HUES48 (cell line): ENCODE measurements around the gene FAM20C.

Experiments
- H3K27ac ChIP-seq: one replicate; pipeline ENCODE4 v1.7.0; 2013; ENCODE audit warnings: low read depth, low read length, inconsistent platforms
- H3K27me3 ChIP-seq: 2 replicates; pipeline ENCODE4 v1.6.1; 2013; ENCODE audit warnings: mild to moderate bottlenecking, low read length; ENCODE audit not compliant: control insufficient read depth, insufficient read depth
- H3K36me3 ChIP-seq: 2 replicates; pipeline ENCODE4 v1.6.1; 2013; ENCODE audit warnings: low read length; ENCODE audit not compliant: control insufficient read depth, insufficient read depth
- H3K4me1 ChIP-seq: 2 replicates; pipeline ENCODE4 v1.6.1; 2013; ENCODE audit warnings: mild to moderate bottlenecking, low read length; ENCODE audit not compliant: control insufficient read depth, insufficient read depth
- H3K4me3 ChIP-seq: 2 replicates; pipeline ENCODE4 v1.5.1; 2013; ENCODE audit warnings: mild to moderate bottlenecking, low read depth, low read length
- H3K9ac ChIP-seq: 2 replicates; pipeline ENCODE4 v1.6.1; 2013; ENCODE audit warnings: mild to moderate bottlenecking, low read depth, low read length, moderate library complexity
- H3K9me3 ChIP-seq: 2 replicates; pipeline ENCODE4 v1.6.1; 2013; ENCODE audit warnings: low read length; ENCODE audit not compliant: control insufficient read depth, insufficient read depth

Gene FAM20C

GRCh38 chr7:222716-223041 lies 30.3 kb downstream of the FAM20C start:
- Histone ChIP-seq H3K27ac (no peak overlapping the region), H3K36me3 (peaks cover 6% of the 10 kb centered on the region; the same call in 1 of the 2 replicates), H3K9ac (no peak overlapping the region), H3K4me1 (peaks cover 6% of the 10 kb centered on the region; the same call in 1 of the 2 replicates), H3K9me3 (no peaks in the 10 kb centered on the region), H3K27me3 (no peaks in the 10 kb centered on the region), H3K4me3 (no peak overlapping the region)

- no peaks in the 10 kb centered on the region for H3K27me3 ChIP-seq
- H3K4me1 ChIP-seq, result peaks cover 6% of the 10 kb centered on the region; the same call in 1 of the 2 replicates
- no peaks in the 10 kb centered on the region for H3K9me3 ChIP-seq
- H3K36me3 ChIP-seq, result peaks cover 6% of the 10 kb centered on the region; the same call in 1 of the 2 replicates
- H3K9ac ChIP-seq, result no peak overlapping the region
- no peak overlapping the region for H3K4me3 ChIP-seq
- H3K27ac ChIP-seq, result no peak overlapping the region
Observed at GRCh38 chr7:223118-223800, 30.9 kb downstream of the FAM20C start.

- Histone ChIP-seq H3K36me3 (peaks cover 5% of the 10 kb centered on the region; the same call in 1 of the 2 replicates), H3K27ac (no peak overlapping the region), H3K27me3 (no peaks in the 10 kb centered on the region), H3K4me1 (peaks cover 6% of the 10 kb centered on the region; the same call in 1 of the 2 replicates), H3K4me3 (no peak overlapping the region), H3K9me3 (no peaks in the 10 kb centered on the region), H3K9ac (no peak overlapping the region)
Observed at GRCh38 chr7:223861-224260, 31.5 kb downstream of the FAM20C start.

DNA sequence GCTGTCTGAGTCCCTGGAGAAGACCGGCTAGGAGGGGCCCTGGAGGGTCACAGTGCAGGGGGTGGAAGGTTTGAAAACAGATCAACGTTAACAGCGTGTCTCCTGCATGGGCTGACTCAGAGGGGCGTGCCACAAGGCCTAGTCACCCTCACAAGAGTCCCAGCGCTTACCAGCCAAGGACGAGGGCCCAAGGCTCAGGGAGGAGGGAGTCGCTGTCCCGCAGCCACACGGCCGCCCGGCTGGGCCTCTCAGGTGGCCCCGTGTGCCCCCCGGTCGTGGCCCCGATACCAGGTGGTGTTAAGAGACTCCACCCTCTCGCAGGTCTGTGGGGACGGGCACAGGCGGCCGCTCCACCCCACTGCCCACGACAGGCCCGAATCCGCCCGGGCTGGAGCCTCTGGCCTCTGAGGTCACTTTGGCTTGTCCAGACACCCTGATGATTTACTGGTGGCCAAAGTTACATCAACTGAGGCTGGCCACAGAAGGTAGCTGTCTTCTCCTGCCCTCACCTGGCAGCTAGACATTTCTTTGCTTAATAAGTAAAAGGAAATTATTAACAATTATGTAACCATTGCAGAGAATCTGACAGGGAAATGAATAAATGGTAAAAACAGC lies 34.0 kb downstream of the FAM20C start:
- Histone ChIP-seq H3K36me3 (peaks cover 3% of the 10 kb centered on the region; the same call in 1 of the 2 replicates), H3K4me1 (no peaks in the 10 kb centered on the region), H3K9ac (no peak overlapping the region), H3K27me3 (no peaks in the 10 kb centered on the region), H3K4me3 (no peak overlapping the region), H3K9me3 (no peaks in the 10 kb centered on the region), H3K27ac (no peak overlapping the region)

- Histone ChIP-seq H3K9me3 (no peaks in the 10 kb centered on the region), H3K27me3 (no peaks in the 10 kb centered on the region), H3K27ac (no peak overlapping the region), H3K4me1 (no peaks in the 10 kb centered on the region), H3K9ac (no peak overlapping the region), H3K4me3 (no peak overlapping the region), H3K36me3 (peaks cover 5% of the 10 kb centered on the region; the same call in 1 of the 2 replicates)
Observed at GRCh38 chr7:227926-228325, 35.6 kb downstream of the FAM20C start.

GRCh38 chr7:228610-229009 lies 36.2 kb downstream of the FAM20C start:
- Histone ChIP-seq H3K9me3 (no peaks in the 10 kb centered on the region), H3K27ac (no peak overlapping the region), H3K4me3 (no peak overlapping the region), H3K4me1 (no peaks in the 10 kb centered on the region), H3K9ac (no peak overlapping the region), H3K36me3 (peaks cover 5% of the 10 kb centered on the region; the same call in 1 of the 2 replicates), H3K27me3 (no peaks in the 10 kb centered on the region)

DNA sequence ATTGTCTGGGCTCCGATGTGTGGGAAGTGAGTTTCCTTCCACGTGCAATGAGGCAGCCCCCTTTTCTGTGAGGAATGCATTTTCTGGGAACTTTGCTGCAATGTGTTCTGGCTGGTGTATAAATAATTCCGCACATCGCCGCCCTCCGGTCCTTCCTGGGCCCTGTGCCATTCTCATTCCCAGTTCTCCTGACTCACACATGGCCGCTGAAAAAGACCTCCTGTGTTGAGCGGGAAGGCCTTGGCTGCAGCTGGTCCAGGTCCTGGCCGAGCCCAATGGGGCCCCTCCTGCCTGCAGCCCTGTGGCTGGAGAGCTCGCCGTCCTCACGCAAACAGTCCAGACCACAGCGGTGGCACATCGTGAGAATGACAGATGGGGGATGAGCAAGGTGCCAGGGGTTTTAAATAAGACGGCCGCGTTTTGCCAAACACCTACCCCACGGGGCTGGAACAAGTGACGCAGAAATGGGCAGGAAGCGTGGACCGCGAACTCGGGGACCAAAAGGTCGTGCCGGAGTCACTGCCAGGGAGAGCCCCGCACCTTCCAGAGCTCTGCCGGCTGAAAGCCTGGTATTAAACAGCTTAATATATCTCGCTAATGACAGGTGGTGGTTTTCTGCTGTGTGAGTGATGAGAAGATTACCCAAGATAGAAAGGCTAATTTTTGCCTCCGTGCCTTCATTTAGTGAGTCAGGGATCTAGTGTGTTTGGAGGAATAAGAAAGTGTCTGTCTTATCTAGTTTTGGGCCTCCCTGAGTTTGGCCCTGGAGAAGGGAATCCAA lies 37.0 kb downstream of the FAM20C start:
- H3K36me3 ChIP-seq, result peaks cover 5% of the 10 kb centered on the region; the same call in 1 of the 2 replicates
- H3K27ac ChIP-seq, result no peak overlapping the region
- no peak overlapping the region for H3K9ac ChIP-seq
- H3K4me1 ChIP-seq, result peaks cover 3% of the 10 kb centered on the region; the same call in 1 of the 2 replicates
- H3K9me3 ChIP-seq, result no peaks in the 10 kb centered on the region
- H3K27me3 ChIP-seq, result no peaks in the 10 kb centered on the region
- H3K4me3 ChIP-seq, result no peak overlapping the region

DNA sequence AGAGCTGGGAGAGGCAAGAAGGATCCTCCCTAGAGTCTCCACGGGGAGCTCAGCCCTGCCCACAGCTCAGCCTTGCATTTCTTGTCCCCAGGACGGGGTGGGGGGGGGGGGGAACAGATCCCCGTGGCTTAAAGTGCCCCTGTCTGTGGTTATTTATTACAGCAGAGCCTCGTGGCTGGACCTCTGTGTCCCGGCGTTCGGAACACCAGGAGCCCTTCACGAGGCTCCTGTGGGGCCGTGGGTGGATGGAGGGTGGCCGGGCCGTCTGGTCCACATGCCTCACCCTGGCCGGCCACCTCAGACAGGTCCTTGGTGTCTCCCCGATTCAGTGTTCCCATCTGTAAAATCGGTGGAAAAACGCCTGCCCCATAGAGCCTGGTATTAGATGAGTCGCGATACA lies 37.9 kb downstream of the FAM20C start:
- Histone ChIP-seq H3K36me3 (peaks cover 5% of the 10 kb centered on the region; the same call in 1 of the 2 replicates), H3K27ac (no peak overlapping the region), H3K9ac (no peak overlapping the region), H3K4me3 (no peak overlapping the region), H3K9me3 (no peaks in the 10 kb centered on the region), H3K4me1 (peaks cover 3% of the 10 kb centered on the region; the same call in 1 of the 2 replicates), H3K27me3 (no peaks in the 10 kb centered on the region)

- H3K4me3 ChIP-seq, result no peak overlapping the region
- H3K27ac ChIP-seq, result no peak overlapping the region
- H3K36me3 ChIP-seq, result peaks cover 2% of the 10 kb centered on the region; the same call in 1 of the 2 replicates
- H3K9ac ChIP-seq, result no peak overlapping the region
- H3K27me3 ChIP-seq, result no peaks in the 10 kb centered on the region
- peaks cover 3% of the 10 kb centered on the region; the same call in 1 of the 2 replicates for H3K4me1 ChIP-seq
- no peaks in the 10 kb centered on the region for H3K9me3 ChIP-seq
Observed at GRCh38 chr7:231030-231857, 38.9 kb downstream of the FAM20C start.

DNA sequence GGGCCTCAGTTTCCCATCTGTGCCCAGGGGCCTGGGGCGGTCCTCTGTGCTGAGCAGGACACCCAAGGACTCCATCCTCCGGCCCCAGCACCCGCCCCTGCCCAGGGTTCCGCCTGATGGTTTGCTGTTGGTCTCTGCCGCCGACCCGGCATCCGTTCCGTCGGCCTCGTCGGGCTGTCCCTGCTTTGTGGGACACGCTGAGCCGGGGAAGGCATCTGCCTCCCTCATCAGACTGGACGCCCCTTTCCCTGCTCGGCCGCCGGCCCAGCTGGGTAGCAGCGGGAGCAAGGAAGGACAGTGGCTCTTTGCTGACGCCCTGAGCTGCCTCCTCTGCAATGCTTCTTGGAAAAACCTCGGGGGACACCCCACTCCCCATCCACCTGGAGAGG lies 39.5 kb downstream of the FAM20C start:
- H3K9me3 ChIP-seq, result no peaks in the 10 kb centered on the region
- H3K4me3 ChIP-seq, result no peak overlapping the region
- H3K27me3 ChIP-seq, result no peaks in the 10 kb centered on the region
- H3K36me3 ChIP-seq, result peaks cover 2% of the 10 kb centered on the region; the same call in 1 of the 2 replicates
- no peak overlapping the region for H3K9ac ChIP-seq
- peaks cover 3% of the 10 kb centered on the region; the same call in 1 of the 2 replicates for H3K4me1 ChIP-seq
- H3K27ac ChIP-seq, result no peak overlapping the region
